NCI-H1436 (cell line): ENCODE data around the gene SLITRK5.

Experiments
- DNase-seq: peaks from one replicate; lab custom pipeline; 2025; lab: John Stamatoyannopoulos, UW

Gene SLITRK5

GRCh38 chr13:87671031-87671752 lies at the start of gene SLITRK5:
TSS of gene SLITRK5 (plus strand) at chr13:87671371. CDS start at chr13:87675389, 4,018 bp downstream.
- peak; percentile 36 for DNase-seq

- no peak for DNase-seq
Measured at GRCh38 chr13:87622971-87623370, 48.2 kb upstream of the SLITRK5 start.

GRCh38 chr13:87656306-87656705 lies 14.9 kb upstream of the SLITRK5 start:
- DNase-seq = no peak

GRCh38 chr13:87661471-87661870 lies 9.7 kb upstream of the SLITRK5 start:
- DNase-seq = no peak

- no peak for DNase-seq
Measured at GRCh38 chr13:87666831-87667230, 4.3 kb upstream of the SLITRK5 start.

- no peak for DNase-seq
Measured at GRCh38 chr13:87667686-87668085, 3.5 kb upstream of the SLITRK5 start.

- DNase-seq = no peak
Measured at GRCh38 chr13:87669379-87669978, 1.7 kb upstream of the SLITRK5 start.

GRCh38 chr13:87671753-87672605 lies 808 bp downstream of the SLITRK5 start:
- no peak for DNase-seq

- no peak for DNase-seq
Measured at GRCh38 chr13:87674247-87674738, 3.1 kb downstream of the SLITRK5 start.

GRCh38 chr13:87675851-87676250 lies 4.7 kb downstream of the SLITRK5 start:
- no peak for DNase-seq

GRCh38 chr13:87676254-87677042 lies 5.3 kb downstream of the SLITRK5 start:
- no peak for DNase-seq

- DNase-seq = no peak
Measured at GRCh38 chr13:87677043-87677495, 5.9 kb downstream of the SLITRK5 start.

- DNase-seq = no peak
Measured at GRCh38 chr13:87677496-87678371, 6.6 kb downstream of the SLITRK5 start.

GRCh38 chr13:87678372-87678752 lies 7.2 kb downstream of the SLITRK5 start:
- no peak for DNase-seq

GRCh38 chr13:87680298-87680697 lies 9.1 kb downstream of the SLITRK5 start:
- no peak for DNase-seq

GRCh38 chr13:87684850-87685742 lies 13.9 kb downstream of the SLITRK5 start:
- DNase-seq = no peak

GRCh38 chr13:87696458-87696857 lies 25.3 kb downstream of the SLITRK5 start:
- DNase-seq = no peak

- DNase-seq = no peak
Measured at GRCh38 chr13:87698268-87698667, 27.1 kb downstream of the SLITRK5 start.

- no peak for DNase-seq
Measured at GRCh38 chr13:87709947-87710346, 38.8 kb downstream of the SLITRK5 start.

- no peak for DNase-seq
Measured at GRCh38 chr13:87712012-87712411, 40.8 kb downstream of the SLITRK5 start.
